HFF-Myc (cell line): ENCODE measurements around the gene ARVCF.
"Not testable (repeated sequence)": the region's sequence is repeated elsewhere in the genome, so short reads cannot be mapped to it uniquely, and the experiment has no call there.

Source experiments
- DNase-seq: peaks from one replicate; pipeline ENCODE4 v3.0.0-alpha.2; 2011; ENCODE audit warnings: low read depth; ENCODE audit errors: extremely low read depth
- H3K4me3 ChIP-seq: replicated peaks from 2 replicates; pipeline ENCODE4 v1.5.1; 2011; ENCODE audit warnings: low read depth, mild to moderate bottlenecking, control low read depth, low read length
- CTCF ChIP-seq: IDR thresholded peaks from 2 replicates; pipeline ENCODE4 v1.5.1; 2012; ENCODE audit warnings: mild to moderate bottlenecking, low read depth, low read length, control low read depth; ENCODE audit errors: missing control alignments

The ARVCF gene

GRCh38 chr22:19928207-19928606, 88.4 kb downstream of the ARVCF start:
- no peak for TF ChIP-seq CTCF
- H3K4me3 ChIP-seq, result no peak overlapping the region
- DNase-seq, result no peak

- no peak for DNase-seq
- no peak for TF ChIP-seq CTCF
- no peak overlapping the region for H3K4me3 ChIP-seq
Observed at GRCh38 chr22:19927696-19928095, 88.9 kb downstream of the ARVCF start.

- not testable (repeated sequence) for H3K4me3 ChIP-seq, DNase-seq
Observed at GRCh38 chr22:19926028-19926427, 90.6 kb downstream of the ARVCF start.

GRCh38 chr22:19923914-19924513, 92.6 kb downstream of the ARVCF start:
- DNase-seq, result no peak
- no peak for TF ChIP-seq CTCF
- no peak overlapping the region for H3K4me3 ChIP-seq

- no peak for TF ChIP-seq CTCF
- H3K4me3 ChIP-seq, result no peak overlapping the region
- no peak for DNase-seq
Observed at GRCh38 chr22:19921544-19922081, 95.0 kb downstream of the ARVCF start.
